ENCODE measurements around the gene ASZ1. TPM values are rescaled to one million over a fixed set of nuclear protein-coding genes. Genes with fewer than 3 reads are reported as not detected.

The ASZ1 gene
- total RNA-seq, 1 donor from 2014 or later: not detected

DNA sequence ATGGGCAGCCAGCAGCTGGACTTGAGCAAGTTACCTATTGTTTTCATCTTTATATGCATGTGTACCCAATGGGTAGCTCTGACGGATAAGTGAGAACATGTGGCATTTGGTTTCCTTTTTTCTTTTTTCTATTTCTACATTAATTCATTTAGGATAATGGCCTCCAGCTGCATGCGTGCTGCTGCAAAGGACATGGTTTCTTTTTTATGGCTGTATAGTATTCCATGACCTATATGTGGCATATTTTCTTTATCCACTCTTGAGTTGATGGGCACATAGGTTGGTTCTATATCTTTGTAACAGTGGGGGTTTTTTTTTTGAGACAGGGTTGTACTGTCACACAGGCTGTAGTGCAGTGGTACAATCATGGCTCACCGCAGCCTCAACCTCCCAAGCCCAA, 37.4 kb downstream of the ASZ1 start:
- H3K36me3 Mint-ChIP-seq (ENCODE audit: low read depth): no peaks in the 10 kb centered on the region
- intact Hi-C loops (cut with micrococcal nuclease): no loop called here
- H3K4me3 Mint-ChIP-seq: no peak overlapping the region
- H3K27ac Mint-ChIP-seq: no peak overlapping the region
- no peaks in the 10 kb centered on the region for H3K4me1 Mint-ChIP-seq (ENCODE audit: low read depth)
- H3K9me3 Mint-ChIP-seq: no peaks in the 10 kb centered on the region
- DNase-seq (ENCODE audit: low spot score): no peak
- H3K27me3 Mint-ChIP-seq (ENCODE audit: insufficient read depth): no peaks in the 10 kb centered on the region

DNA sequence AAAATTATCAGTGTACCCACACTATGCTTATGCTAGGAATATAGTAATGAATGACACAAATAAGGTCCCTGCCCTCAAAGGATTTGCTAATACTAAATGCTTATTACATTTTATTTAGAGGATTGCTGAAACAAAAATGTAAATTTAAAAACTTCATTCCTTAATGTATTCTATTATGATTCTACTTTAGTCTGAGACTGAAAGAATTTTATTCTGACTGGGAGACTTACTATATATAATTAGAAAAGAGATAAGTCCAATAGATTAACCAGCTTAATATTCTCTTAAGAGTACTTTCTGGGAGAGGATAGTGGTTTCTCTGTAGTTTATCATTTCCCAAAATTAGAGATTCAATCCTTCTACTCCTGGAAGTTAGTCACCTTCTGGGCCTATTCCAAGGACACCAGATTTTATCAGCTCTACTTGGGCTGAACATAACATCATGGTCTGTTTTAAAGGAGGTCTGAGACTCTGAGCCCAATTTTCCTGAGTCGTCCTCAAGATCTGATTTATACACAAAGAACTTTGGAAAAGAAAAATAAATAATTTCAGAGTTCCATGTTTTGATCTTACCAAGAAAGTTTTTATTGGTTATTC, 41.1 kb downstream of the ASZ1 start:
- no peak for DNase-seq (ENCODE audit: low spot score)
- intact Hi-C loops (cut with micrococcal nuclease): no loop called here
- no peak overlapping the region for H3K4me3 Mint-ChIP-seq
- H3K27ac Mint-ChIP-seq: no peak overlapping the region
- no peaks in the 10 kb centered on the region for H3K36me3 Mint-ChIP-seq (ENCODE audit: low read depth)
- no peaks in the 10 kb centered on the region for H3K27me3 Mint-ChIP-seq (ENCODE audit: insufficient read depth)
- no peaks in the 10 kb centered on the region for H3K9me3 Mint-ChIP-seq
- H3K4me1 Mint-ChIP-seq (ENCODE audit: low read depth): no peaks in the 10 kb centered on the region

DNA sequence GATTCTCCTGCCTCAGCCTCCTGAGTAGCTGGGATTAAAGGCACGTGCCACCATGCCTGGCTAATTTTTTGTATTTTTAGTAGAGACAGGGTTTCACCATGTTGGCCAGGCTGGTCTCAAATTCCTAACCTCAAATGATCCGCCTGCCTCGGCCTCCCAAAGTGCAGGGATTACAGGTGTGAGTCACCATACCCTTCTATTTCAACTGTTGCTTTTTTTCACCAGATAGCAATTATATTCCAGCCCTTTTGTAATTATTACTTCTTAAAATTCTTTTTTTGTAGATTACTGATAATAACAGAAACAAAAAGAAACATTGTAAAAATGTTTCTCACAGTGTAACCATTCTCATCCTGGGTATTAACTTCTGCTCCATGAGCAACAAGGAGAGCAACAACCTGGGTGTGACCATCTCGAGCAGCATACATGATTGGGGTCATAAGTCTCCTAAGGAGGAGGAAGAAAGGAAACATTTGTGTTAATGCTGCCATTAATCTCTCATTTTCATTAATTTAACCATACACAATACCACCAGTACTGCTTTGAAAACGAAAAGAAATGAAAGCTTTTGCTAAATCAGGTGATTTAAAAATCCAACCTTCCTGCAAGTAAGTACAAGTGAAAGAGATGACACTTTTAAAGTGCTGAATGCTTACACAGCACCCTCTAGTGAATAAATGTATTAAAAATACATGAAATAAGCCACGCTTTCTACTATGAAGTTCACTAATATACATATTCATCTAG, 41.8 kb downstream of the ASZ1 start:
- no peak overlapping the region for H3K27ac Mint-ChIP-seq
- intact Hi-C loops (cut with micrococcal nuclease): no loop called here
- H3K4me3 Mint-ChIP-seq: no peak overlapping the region
- no peaks in the 10 kb centered on the region for H3K27me3 Mint-ChIP-seq (ENCODE audit: insufficient read depth)
- H3K36me3 Mint-ChIP-seq (ENCODE audit: low read depth): no peaks in the 10 kb centered on the region
- DNase-seq (ENCODE audit: low spot score): no peak
- no peaks in the 10 kb centered on the region for H3K4me1 Mint-ChIP-seq (ENCODE audit: low read depth)
- no peaks in the 10 kb centered on the region for H3K9me3 Mint-ChIP-seq

DNA sequence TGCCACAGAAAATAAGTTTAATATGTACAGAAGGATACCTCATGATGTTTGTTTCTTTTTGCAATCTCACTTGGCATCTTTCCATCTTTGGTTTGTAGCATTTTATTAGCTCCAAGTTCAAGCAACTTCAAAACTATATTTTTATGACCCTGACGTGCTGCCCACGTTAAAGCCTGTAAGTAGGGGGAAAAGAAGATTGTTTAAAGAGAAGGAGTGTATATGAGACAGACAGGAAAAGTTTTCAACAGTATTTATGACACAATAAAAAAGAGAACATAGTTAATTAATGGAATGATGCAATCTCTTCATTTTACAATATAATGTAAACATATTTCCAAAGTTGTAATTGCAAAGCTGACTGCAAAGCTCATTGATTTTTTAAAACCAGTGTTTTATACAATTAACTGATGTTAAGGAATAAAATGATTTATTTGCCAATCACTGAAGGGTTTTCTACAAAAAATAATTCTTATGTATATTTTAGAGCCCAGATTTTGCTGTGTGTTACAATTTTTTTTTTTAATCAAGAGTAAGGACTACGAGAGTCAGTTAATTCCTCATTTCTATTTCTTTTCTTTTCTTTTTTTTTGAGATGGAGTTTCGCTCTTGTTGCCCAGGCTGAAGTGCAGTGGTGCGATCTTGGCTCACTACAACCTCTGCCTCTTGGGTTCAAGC, 42.5 kb downstream of the ASZ1 start:
- H3K36me3 Mint-ChIP-seq (ENCODE audit: low read depth): no peaks in the 10 kb centered on the region
- H3K4me1 Mint-ChIP-seq (ENCODE audit: low read depth): no peaks in the 10 kb centered on the region
- H3K4me3 Mint-ChIP-seq: no peak overlapping the region
- intact Hi-C loops (cut with micrococcal nuclease): no loop called here
- H3K9me3 Mint-ChIP-seq: no peaks in the 10 kb centered on the region
- no peak overlapping the region for H3K27ac Mint-ChIP-seq
- H3K27me3 Mint-ChIP-seq (ENCODE audit: insufficient read depth): no peaks in the 10 kb centered on the region
- no peak for DNase-seq (ENCODE audit: low spot score)

DNA sequence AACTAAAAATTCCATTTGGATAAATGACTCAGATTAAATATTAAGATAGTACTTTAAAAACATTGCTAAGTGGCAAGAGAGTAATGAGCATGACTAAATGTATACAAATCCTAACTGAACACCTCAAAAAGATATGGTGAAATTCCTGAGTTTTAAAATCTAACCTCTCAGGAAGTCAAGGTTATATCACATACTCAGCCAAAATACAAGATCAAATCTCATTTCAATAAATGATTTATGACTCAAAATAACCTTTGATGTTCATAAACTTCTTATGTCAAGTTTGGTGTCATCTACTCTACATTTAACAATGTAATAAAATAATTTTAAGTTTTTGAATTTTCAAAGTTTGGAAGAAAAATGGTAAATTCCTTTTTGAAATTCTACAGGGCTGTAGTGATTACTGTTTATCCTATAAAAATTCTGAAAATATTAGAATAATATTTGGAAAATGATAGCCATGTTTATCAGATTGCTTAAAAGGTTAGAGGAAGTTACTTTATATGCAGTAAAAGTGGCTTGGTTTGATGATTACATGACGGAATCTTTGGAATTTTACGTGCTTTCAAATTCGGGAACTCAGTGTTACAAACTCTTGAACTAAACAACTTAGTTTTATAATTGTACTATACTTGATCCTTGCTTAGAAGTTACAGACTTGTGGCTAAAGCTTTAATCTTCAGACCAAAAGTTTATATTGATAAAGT, 43.7 kb downstream of the ASZ1 start:
- no peak for DNase-seq (ENCODE audit: low spot score)
- Mint-ChIP-seq H3K4me3 (no peak overlapping the region), H3K4me1 (ENCODE audit: low read depth) (no peaks in the 10 kb centered on the region), H3K27me3 (ENCODE audit: insufficient read depth) (no peaks in the 10 kb centered on the region), H3K36me3 (ENCODE audit: low read depth) (no peaks in the 10 kb centered on the region), H3K9me3 (no peaks in the 10 kb centered on the region), H3K27ac (no peak overlapping the region)
- intact Hi-C loops (cut with micrococcal nuclease): no loop called here

DNA sequence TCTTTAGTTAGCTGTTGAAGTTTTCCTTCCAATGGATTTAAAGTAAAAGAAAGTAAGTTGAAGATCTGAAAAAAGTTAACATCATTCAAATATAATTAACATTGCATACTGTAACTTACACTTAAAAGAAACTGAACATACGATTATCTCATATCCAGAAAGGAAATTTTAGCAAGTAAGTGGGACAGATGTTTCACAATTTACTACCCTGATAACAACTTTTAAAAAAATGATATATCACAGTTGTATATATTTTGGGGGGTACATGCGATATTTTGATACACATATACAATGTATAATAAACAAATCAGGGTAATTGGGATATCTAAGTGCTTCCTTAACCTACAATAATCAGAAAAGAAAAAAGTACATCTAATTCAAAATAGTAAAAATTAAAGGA, 44.2 kb downstream of the ASZ1 start:
- H3K27ac Mint-ChIP-seq: no peak overlapping the region
- H3K4me3 Mint-ChIP-seq: no peak overlapping the region
- H3K27me3 Mint-ChIP-seq (ENCODE audit: insufficient read depth): no peaks in the 10 kb centered on the region
- intact Hi-C loops (cut with micrococcal nuclease): no loop called here
- no peaks in the 10 kb centered on the region for H3K4me1 Mint-ChIP-seq (ENCODE audit: low read depth)
- H3K36me3 Mint-ChIP-seq (ENCODE audit: low read depth): no peaks in the 10 kb centered on the region
- no peaks in the 10 kb centered on the region for H3K9me3 Mint-ChIP-seq
- no peak for DNase-seq (ENCODE audit: low spot score)

DNA sequence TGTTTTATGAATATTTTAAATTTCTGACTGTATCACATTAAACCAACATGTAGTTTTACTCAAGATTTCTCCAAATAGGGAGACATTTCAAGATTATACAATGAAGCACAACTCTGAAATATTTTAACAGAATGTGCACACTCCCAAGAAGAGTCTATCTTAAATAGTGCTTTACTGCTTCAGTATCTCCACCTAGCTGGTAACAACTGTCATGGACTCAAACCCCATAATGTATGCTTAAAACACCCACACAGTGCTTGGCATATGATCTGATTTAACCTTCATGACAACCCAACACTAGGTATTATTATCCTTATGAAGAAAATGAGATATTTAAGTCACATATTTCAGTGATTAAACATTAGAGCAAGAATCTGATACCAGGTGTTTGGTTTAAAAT, 45.9 kb downstream of the ASZ1 start:
- Mint-ChIP-seq H3K9me3 (no peaks in the 10 kb centered on the region), H3K36me3 (ENCODE audit: low read depth) (no peaks in the 10 kb centered on the region), H3K27me3 (ENCODE audit: insufficient read depth) (no peaks in the 10 kb centered on the region), H3K4me3 (no peak overlapping the region), H3K27ac (no peak overlapping the region), H3K4me1 (ENCODE audit: low read depth) (no peaks in the 10 kb centered on the region)
- no peak for DNase-seq (ENCODE audit: low spot score)
- intact Hi-C loops (cut with micrococcal nuclease): no loop called here

DNA sequence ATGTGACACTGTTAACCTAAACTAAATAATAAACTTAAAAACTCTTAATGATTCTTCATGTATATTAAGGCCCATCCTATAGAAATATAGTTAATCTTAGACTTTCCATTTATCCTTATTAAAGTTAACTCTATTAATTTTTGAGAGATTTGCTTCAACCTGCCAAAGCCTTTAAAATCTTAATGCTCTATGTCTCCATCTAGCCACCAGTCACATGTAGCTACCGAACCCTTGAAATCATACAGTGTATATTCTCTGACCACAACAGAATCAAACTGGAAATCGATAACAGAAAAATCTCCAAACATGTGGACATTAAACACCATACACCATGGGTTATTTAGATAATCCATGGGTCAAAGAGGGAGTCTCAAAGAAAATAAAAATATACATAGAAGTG, 51.9 kb downstream of the ASZ1 start:
- Mint-ChIP-seq H3K4me1 (ENCODE audit: low read depth) (no peaks in the 10 kb centered on the region), H3K36me3 (ENCODE audit: low read depth) (no peaks in the 10 kb centered on the region), H3K27ac (no peak overlapping the region), H3K27me3 (ENCODE audit: insufficient read depth) (no peaks in the 10 kb centered on the region), H3K4me3 (no peak overlapping the region), H3K9me3 (no peaks in the 10 kb centered on the region)
- no peak for DNase-seq (ENCODE audit: low spot score)
- intact Hi-C loops (cut with micrococcal nuclease): no loop called here

DNA sequence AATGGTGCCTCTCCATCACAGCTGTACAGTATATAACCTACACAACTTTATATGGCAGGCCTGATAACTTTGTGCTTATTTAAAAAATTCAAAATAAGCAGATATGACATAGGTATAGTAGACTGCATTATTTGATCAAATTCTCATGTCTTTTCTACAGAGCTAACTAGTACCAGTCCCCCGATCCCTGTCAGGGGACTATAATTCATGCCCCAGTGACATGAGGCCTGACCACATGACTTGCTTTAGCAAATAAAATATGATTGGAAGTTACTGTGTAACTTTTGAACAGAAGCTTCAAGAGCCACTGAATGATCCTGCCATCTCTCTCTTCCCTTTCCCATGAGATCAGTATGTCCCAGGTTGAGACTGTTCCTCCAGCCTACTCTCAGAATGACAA, 55.2 kb downstream of the ASZ1 start:
- no peaks in the 10 kb centered on the region for H3K4me1 Mint-ChIP-seq (ENCODE audit: low read depth)
- no peaks in the 10 kb centered on the region for H3K27me3 Mint-ChIP-seq (ENCODE audit: insufficient read depth)
- H3K4me3 Mint-ChIP-seq: no peak overlapping the region
- H3K36me3 Mint-ChIP-seq (ENCODE audit: low read depth): no peaks in the 10 kb centered on the region
- intact Hi-C loops (cut with micrococcal nuclease): no loop called here
- DNase-seq (ENCODE audit: low spot score): no peak
- no peak overlapping the region for H3K27ac Mint-ChIP-seq
- H3K9me3 Mint-ChIP-seq: no peaks in the 10 kb centered on the region

DNA sequence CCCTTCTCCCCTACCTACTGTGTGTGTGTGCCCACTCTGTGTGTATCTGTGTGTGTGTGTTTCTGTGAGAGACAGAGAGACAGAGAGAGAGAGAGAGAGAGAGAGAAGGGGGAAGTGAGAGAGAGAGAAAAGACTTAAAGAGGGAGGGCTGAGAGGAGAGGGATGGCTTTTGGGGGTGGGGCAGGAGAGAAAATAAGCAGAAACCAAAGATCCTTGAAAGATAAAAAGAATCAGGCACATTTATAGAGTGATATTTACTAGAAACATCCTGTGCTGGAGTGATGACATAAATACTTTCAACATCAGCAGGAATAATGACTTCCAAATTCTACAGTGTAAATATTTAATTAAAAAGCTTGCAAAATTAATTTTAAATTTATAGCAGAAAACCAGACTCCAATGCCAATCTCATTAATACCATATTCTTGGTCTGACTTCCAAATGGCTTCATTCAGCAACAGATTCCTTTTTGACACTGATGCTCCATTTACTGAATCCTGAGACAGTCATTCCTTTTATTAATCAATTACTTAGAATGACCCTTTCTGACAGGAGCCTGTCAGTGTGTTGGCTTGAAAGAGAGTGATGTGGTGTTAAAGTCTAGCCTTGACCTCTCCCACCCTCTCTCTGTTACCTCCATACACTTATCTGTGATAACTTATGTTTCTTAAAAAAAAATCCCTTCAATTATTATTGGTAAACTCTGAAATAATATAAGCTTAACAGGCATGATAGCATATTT, 62.8 kb downstream of the ASZ1 start:
- intact Hi-C loops (cut with micrococcal nuclease): no loop called here
- peaks cover 2% of the 10 kb centered on the region for H3K27me3 Mint-ChIP-seq (ENCODE audit: insufficient read depth)

DNA sequence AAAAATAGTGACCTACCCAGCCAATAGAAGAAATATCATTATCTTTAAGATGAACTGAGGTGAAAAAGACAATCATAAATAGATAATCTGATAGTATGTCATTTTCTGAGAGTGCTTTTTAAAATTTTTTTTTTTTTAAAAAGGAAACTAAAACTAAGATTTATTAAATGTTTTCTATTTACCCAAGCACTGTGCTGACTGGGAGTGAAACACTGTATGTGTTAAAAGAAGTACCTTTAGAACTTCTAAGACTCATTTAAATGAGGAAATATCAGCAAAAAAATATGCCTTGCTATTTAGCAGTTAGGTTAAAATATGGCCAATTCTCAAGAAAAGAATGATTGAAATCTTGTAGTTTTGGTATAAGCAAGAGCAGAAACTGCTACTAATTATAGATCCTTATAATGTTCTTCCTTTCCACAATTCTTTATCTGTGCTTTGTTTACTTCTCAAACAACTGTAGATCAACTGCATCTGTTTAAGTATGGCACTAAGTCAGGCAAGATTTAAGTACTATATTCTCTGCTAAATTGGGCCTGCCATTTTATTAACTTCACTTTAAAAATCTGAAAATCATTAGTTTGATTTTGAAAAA, 64.9 kb downstream of the ASZ1 start:
- no peak for DNase-seq (ENCODE audit: low spot score)
- peaks cover 2% of the 10 kb centered on the region for H3K27me3 Mint-ChIP-seq (ENCODE audit: insufficient read depth)
- no peaks in the 10 kb centered on the region for H3K9me3 Mint-ChIP-seq
- no peak overlapping the region for H3K27ac Mint-ChIP-seq
- no peaks in the 10 kb centered on the region for H3K4me1 Mint-ChIP-seq (ENCODE audit: low read depth)
- H3K4me3 Mint-ChIP-seq: no peak overlapping the region
- intact Hi-C loops (cut with micrococcal nuclease): no loop called here
- H3K36me3 Mint-ChIP-seq (ENCODE audit: low read depth): no peaks in the 10 kb centered on the region

More for the DNA sequence above, 62.8 kb downstream of the ASZ1 start:
- Mint-ChIP-seq H3K4me1 (ENCODE audit: low read depth) (no peaks in the 10 kb centered on the region), H3K27ac (no peak overlapping the region), H3K36me3 (ENCODE audit: low read depth) (no peaks in the 10 kb centered on the region), H3K4me3 (no peak overlapping the region), H3K9me3 (no peaks in the 10 kb centered on the region)
- DNase-seq (ENCODE audit: low spot score): no peak

DNA sequence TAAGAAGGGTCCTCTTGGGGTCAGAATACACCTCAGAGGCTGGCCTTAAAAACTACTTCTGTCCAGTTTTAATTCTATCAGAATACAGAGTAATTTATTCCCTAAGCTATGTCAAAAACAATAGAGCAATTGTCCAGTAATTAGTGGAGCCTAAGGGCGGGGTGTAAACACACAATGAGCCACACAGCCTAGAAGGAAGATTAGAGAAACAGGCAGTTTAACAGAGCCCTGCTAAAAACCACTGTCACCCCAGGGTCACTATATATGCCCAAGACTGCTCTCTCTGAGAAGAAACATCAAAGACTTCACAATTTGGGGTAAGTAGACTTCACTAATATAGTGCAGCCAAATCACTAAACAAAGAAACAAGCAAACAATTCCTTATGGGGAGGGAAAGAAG, 77.3 kb downstream of the ASZ1 start:
- intact Hi-C loops (cut with micrococcal nuclease): no loop called here
- H3K27ac Mint-ChIP-seq: no peak overlapping the region
- no peak for DNase-seq (ENCODE audit: low spot score)
- no peaks in the 10 kb centered on the region for H3K4me1 Mint-ChIP-seq (ENCODE audit: low read depth)
- H3K27me3 Mint-ChIP-seq (ENCODE audit: insufficient read depth): no peaks in the 10 kb centered on the region
- H3K4me3 Mint-ChIP-seq: no peak overlapping the region
- no peaks in the 10 kb centered on the region for H3K36me3 Mint-ChIP-seq (ENCODE audit: low read depth)
- H3K9me3 Mint-ChIP-seq: no peaks in the 10 kb centered on the region

Data from activated T-helper 1 cell treated with anti-CD3 and anti-CD28 coated beads, Interleukin-12 subunit alpha, Interleukin-12 subunit beta, Interleukin-2, Interleukin-4 antibody, amounts not matched to agents 30 ng/mL and 10 ng/mL and 1 ng/mL, durations not matched to agents 14 hours and 24 hours and 36 hours (primary cell).